HG03469 (cell line): Measurements from ENCODE around the gene HDAC10.

Experiments used
- ATAC-seq: cut with Tn5 transposase; IDR thresholded peaks from one replicate; pipeline ENCODE4 v1.9.1; 2021; ENCODE audit warnings: mild to moderate bottlenecking, moderate library complexity, moderate number of reproducible peaks; ENCODE audit not compliant: unreplicated experiment

The HDAC10 gene

DNA sequence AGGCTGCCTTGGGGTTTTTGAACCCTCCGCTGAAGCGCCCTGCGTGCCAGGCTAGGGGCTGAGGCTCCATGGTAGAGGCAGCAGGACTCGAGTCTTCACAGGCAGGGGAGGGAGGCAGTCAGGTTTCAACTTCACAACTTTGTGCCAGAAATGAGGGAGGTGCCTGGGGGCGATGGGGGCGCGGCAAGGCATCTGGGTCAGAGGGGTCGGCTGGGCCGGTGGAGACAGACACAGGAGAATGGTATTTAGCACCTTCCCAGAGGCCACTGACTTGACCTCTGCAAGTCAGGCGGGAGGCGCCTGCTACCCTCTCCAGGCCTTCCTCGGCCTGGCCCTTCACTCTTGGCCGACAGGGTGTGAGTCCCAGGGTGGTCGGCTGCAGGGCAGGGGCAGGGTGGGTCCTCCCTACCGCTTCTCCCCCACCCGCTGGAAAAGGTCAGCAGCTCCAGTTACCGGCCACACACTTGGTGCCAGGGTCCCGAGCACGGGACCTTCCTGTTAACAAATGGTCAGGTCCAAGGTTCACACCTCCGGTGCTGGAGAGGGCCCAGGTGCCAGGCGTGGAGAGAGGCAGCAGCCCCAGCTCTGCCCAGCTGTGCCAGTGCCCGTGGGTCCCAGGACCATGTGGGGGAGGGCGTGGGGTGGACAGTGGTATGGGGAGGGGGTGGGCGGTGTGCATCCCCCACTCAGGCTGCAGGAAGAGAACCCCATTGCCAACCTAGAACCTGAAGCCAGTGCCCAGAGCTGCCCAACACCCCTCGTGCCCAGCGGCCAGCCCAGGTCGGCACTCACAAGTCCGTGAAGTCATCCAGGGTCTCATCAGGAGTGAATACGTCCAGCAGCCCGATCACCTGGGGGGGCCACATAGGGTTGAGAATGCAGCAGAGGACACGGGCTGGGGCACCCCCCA is 6.6 kb upstream of the HDAC10 start:
- no peak for ATAC-seq

- no peak for ATAC-seq
Observed at GRCh38 chr22:50257041-50257440, 6.0 kb upstream of the HDAC10 start.

- no peak for ATAC-seq
Observed at GRCh38 chr22:50256258-50256862, 5.3 kb upstream of the HDAC10 start.

DNA sequence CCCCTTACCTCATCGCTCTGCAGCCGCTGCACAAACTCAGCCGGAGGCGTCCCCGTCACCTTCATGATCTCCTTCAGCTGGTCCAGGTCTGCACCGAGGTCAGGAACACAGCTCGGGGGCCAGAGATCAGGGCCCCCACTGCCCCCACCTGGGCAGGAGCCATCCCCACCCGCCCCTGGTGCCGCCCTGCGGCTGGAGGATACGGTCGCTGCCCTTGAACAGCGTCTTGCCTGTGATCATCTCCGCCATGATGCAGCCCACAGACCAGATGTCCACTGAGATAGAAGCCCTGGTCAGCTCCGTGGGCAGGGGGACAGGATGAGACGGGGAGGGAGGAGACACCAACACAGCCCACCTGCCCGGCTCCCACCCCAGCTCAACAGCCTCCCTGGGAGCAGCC is 4.5 kb upstream of the HDAC10 start:
- ATAC-seq, result no peak

- no peak for ATAC-seq
Observed at GRCh38 chr22:50255099-50255498, 4.0 kb upstream of the HDAC10 start.

- ATAC-seq, result no peak
Observed at GRCh38 chr22:50253941-50254340, 2.9 kb upstream of the HDAC10 start.

GRCh38 chr22:50253046-50253915 is 2.2 kb upstream of the HDAC10 start:
- no peak for ATAC-seq

GRCh38 chr22:50252082-50253045 is 1.3 kb upstream of the HDAC10 start:
- ATAC-seq, result no peak

GRCh38 chr22:50251477-50252081 is 514 bp upstream of the HDAC10 start:
- no peak for ATAC-seq

GRCh38 chr22:50250249-50250554 is 863 bp downstream of the HDAC10 start:
- no peak for ATAC-seq

GRCh38 chr22:50249341-50250248 is 1.5 kb downstream of the HDAC10 start:
- no peak for ATAC-seq

DNA sequence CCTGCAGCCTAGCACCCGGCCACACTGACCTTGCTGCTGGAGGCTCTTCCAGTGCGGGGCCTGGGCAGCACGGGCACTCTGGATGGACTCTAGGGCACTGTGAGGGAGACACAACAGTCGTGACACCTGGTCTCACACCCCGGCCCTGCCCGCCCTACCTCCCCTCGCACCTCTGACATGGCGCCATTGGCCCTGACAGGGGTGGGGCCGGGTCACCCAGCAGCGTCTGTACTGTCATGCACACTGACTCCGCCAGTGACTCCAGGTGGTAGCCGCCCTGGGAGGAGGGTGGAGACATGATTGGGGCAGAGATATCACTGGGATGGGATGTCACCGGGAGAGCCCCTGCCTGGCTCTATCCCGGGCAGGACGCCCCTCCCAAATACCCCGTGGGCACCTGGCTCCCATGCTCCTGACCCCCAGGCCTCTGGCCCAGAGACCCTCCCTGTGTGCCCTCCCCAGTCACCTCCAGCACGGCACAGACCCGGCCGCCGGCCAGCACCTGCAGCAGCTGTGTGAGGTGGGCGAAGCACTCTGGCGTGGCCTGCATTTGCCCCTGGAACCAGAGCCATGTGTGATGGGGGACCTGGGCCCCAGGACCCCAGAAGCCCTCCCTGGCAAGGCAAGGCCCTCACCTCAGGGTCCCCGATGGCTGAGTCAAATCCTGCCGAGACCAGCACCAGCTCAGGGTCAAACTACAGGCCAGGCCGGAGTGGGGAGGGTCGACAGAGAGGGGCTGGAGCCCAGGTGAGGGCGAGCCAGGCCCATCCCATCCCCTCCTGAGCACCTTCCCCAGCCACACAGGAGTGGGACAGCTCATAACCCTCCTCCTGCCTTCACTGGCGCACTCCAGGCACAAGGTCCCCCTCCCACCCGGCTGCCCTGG is 2.6 kb downstream of the HDAC10 start:
- ATAC-seq, result no peak

DNA sequence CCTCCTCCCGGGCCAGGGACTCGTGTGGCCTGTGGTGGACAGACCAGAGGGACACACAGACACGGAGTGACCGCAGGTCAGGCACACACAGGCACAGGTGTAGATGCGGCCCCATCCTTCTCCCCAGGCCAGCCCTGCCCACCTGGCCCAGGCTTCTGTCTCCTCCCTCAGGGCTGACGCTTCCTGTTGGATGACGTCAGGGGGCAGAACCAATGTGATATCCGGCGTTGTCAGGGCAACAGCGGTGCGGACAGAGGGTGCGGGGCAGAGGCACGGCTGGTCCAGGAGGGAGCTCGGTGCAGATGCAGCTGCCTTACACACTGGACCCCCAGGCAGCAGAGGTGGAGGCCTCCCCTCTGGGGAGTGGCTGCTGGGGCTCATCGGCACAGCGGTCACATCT is 3.3 kb downstream of the HDAC10 start:
- ATAC-seq, result no peak

DNA sequence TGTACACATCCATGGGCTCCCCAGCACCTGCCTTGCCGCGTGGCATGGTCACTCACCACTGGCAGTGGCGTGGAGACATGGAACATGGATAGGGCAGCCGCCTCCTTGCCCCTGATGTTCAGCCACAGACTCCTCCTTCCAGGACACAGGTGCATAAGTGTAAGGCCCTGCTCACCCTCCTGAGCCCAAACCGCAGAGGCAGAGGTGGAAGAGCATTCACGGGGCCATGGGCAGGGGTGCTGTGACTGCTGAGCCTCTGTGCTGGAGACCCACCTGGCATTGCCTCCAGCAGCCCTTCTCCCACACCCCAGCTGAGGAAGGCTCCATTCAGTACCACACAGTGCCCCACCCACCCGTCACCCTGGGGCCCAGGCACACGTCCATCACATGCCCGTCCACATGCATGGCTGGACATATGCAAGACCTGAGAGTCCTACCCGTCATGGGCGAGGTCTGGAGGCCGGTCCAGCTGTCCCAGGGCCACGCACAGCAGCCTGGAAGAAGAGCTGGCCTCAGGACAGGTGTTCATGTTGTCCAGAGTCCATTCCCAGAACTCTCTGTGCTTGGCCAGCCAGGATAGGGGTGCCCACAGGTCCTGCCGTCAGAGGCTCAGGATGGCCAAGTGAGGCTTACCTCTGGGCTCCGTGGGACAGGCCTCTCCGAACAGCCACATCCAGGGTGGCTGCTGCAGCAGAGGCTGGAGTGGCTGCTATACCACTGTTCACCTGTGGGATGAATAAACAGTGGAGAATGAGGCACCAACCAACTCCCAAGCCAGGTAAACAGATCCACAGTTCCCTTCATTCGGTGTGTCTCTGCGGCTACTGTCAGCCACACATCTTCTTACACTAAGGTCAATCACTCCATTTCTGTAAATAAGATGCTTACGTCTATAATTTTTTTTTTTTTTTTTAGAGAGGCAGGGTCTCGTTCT is 4.6 kb downstream of the HDAC10 start:
- ATAC-seq, result no peak

DNA sequence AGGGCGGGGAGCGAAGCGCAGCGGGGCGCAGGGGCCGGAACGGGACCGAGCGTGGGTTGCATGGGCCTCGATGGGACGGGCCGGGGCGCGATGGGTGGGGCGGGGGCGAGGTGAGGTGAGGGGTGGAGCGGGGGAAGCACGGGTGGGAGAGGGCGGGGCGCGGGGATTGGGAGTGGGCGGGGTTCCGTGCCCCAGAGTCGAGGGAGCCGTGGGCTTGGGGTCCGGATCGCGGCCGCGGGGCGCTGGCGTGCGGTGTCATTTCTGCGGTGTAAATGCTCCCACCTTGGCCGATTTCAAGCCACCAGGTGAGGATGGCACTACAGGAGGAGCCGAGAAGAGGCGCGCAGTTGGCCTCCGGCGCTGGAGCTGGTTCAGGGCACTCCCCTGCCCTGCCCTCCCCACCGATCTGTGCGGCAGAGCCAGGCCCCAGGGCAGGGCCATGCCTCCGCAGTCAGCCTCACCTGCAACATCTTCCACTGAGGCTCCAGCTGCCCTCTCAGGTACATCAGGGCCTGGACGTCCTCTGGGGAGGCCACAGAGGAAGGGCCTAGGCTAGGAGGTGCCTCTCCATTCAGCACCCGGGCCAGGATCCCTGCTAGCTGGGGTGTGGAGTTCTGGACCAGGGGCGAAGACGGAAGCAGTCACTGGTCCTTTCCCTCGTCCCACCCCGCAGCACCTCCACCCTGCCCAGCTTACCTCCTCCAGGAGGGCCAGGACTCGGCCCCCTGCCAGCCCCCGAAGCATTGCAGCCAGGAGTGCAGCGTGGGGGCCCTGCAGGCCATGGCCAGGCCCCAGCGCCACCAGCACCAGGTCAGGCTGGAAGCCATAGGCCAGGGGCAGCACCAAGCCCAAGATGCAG is 5.6 kb downstream of the HDAC10 start:
- no peak for ATAC-seq
